HL-60 (cell line): ENCODE data around the gene CTSG.

Experiments used
- DNase-seq, 2 experiments: peaks; one replicate each; pipeline ENCODE4 v3.0.0-alpha.2; 2010 to 2020; ENCODE audit warnings: low read depth in 1 of 2, low spot score in 1 of 2
- H3K27ac ChIP-seq: fragments of 250-450 bp; sonication (Bioruptor Pico); replicated peaks from 2 replicates; pipeline ENCODE4 v1.5.1; 2020; ENCODE audit warnings: mild to moderate bottlenecking, moderate library complexity
- H3K27me3 ChIP-seq: fragments of 250-450 bp; sonication (Bioruptor Pico); 2 replicates; pipeline ENCODE4 v1.5.1; 2021; ENCODE audit warnings: mild to moderate bottlenecking, moderate library complexity; ENCODE audit not compliant: insufficient read depth, poor library complexity, severe bottlenecking
- H3K4me3 ChIP-seq: replicated peaks from 2 replicates; pipeline ENCODE4 v1.5.1; 2011; ENCODE audit warnings: mild to moderate bottlenecking, control low read depth, low read length; ENCODE audit not compliant: insufficient read depth
- CTCF ChIP-seq: IDR thresholded peaks from one replicate; pipeline ENCODE4 v1.5.1; 2011; ENCODE audit warnings: low read length, control low read depth, inconsistent platforms; ENCODE audit not compliant: insufficient read depth
- GABPA ChIP-seq: IDR thresholded peaks from 2 replicates; pipeline ENCODE4 v1.6.1; 2012; ENCODE audit warnings: low read depth
- POLR2AphosphoS5 ChIP-seq: IDR thresholded peaks from 2 replicates; pipeline ENCODE4 v1.6.1; 2012; ENCODE audit warnings: low read depth
- REST ChIP-seq: IDR thresholded peaks from 2 replicates; pipeline ENCODE4 v1.6.1; 2012; ENCODE audit warnings: low read depth; ENCODE audit not compliant: insufficient replicate concordance
- SPI1 ChIP-seq: IDR thresholded peaks from 2 replicates; pipeline ENCODE4 v1.6.1; 2012; ENCODE audit warnings: low read depth, mild to moderate bottlenecking, borderline replicate concordance
- long read RNA-seq: library from polyadenylated mRNA; unstranded; transcript quantifications from one replicate; pipeline ENCODE4 v2.0.0, GENCODE V29; 2020

Gene CTSG, protein sequence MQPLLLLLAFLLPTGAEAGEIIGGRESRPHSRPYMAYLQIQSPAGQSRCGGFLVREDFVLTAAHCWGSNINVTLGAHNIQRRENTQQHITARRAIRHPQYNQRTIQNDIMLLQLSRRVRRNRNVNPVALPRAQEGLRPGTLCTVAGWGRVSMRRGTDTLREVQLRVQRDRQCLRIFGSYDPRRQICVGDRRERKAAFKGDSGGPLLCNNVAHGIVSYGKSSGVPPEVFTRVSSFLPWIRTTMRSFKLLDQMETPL
- long read RNA-seq, transcript CTSG-201 (5 exons, 886 nt) = major isoform, 124 of 128 reads
- long read RNA-seq, partial matches to known transcripts = 0 of 128 reads
- long read RNA-seq, other reads (novel, unspliced or antisense) = 4 of 128 reads

GRCh38 chr14:24576182-24576581 is at the start of gene CTSG:
Gene CTSG, minus strand, starts transcription at chr14:24576250. Its CDS starts 27 bp downstream, at chr14:24576223.
- TF ChIP-seq SPI1 (peak; percentile 50; the same call in 1 of the 2 replicates), GABPA (no peak), REST (no peak), POLR2AphosphoS5 (peak; percentile 85), CTCF (no peak)
- peak within 1 kb of the TSS; percentile 85 for H3K27ac ChIP-seq
- H3K27me3 ChIP-seq = no peaks in the 10 kb centered on the region
- peak within 1 kb of the TSS; percentile 52 for H3K4me3 ChIP-seq
- peak; percentile 89 to 96 for DNase-seq

DNA sequence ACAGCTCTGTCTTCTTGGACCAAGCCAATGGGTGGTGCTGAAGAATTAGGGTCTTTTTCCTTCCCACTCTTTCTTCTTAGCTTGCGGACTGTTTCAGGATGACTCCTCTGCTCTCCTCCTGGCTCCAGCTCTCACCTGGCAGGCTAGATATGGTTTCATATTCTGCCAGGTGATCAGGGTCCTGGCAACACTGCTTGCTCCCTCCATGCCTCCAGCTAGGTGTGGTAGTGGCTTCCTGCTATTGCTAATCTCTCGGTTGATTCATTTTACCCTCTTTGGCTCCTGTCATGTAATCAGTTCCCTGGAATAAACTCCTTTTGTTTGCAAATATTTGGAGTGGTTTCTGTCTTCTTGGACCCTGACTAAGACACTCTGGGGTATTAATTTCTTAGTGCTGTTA is 37.7 kb upstream of the CTSG start:
- no peak overlapping the region for H3K27ac ChIP-seq
- no peaks in the 10 kb centered on the region for H3K27me3 ChIP-seq
- DNase-seq = no peak
- TF ChIP-seq REST (no peak), POLR2AphosphoS5 (no peak), GABPA (no peak), SPI1 (no peak), CTCF (no peak)
- no peak overlapping the region for H3K4me3 ChIP-seq

- H3K4me3 ChIP-seq = no peak overlapping the region
- H3K27ac ChIP-seq = no peak overlapping the region
- H3K27me3 ChIP-seq = no peaks in the 10 kb centered on the region
- TF ChIP-seq SPI1 (peak; percentile 88), REST (no peak), GABPA (no peak)
- peak in 1 of 2 experiments; percentile 18 for DNase-seq
Measured at GRCh38 chr14:24613241-24613640, 37.2 kb upstream of the CTSG start.
